HL-60/S4 (cell line): ENCODE data around the gene ARNT2.

Source experiments
- in situ Hi-C: fragments of 300-500 bp; cut with MboI; formaldehyde crosslinking; loops from 2 replicates; pipeline ENCODE4 v1.14.3; 2022; ENCODE audit warnings: low sequenced_read_pairs

ARNT2 gene

DNA sequence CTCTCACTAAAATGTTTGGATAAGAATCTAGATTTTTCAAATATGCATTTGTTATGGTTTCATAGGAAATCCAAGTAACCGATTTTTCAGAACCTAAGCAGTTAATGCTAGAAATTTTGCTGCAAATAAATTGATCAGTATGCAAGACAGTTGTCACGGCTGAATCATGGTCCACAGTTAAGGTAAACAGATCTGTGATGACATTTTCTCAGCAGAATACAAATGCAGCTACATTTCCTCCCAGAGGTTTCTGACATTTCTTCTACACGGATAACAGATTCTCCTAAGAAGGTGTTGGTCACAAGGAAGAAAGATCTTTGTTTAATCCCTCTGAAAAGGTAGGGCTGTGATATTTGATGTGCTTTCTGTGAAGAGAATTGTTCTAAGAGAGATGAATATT, 36.9 kb downstream of the ARNT2 start:
- in situ Hi-C loops = no loop called here

DNA sequence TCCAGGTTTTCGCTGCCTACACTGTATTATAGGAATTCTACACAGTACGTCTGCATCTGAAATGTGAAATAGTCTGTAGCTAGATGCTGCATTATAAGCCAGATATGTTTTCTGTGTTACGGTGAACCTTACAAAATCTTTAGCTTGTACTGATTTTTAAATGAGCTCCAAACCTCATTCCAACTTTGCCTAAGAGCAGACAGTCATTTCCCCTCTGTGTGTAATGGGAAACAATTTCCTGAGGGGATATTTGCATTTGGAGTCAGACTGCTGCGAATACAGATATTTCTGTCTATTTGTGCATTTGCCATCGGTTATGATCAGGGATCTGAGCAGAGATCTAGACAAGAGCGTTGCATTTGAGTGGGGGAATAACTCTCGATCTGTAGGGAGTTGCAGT, 37.5 kb downstream of the ARNT2 start:
- in situ Hi-C loops = no loop called here

DNA sequence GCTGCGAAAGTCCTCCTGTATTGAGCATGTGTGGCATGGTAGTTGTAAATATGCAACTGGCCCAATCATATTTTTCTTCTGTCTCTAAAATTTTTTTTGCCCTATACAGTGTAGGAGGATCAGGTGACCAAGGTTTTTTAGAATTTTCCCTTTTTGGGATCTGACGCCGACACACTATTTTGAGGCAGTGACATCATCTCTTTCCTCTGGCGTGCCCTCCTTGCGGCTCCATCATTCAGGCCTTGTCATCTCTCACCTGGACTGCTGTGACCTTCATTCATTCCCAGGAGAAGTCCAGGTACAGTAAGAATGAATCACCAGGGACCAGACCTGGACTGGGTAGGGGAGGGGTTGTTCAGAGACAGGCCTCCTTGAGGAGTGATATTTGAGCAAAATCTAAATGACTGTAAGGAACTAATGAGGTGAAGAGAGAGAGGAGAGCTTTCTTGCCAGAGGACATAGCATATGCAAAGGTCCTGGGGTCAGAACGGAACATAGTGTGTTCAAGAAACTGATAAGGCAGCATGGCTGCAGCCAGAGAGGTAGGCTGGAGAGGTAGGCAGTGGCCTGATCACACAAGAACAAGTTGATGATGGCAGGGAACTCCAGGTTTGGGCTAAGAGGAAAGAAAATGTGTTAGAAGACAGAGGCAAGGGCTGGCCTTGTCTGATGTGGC, 38.7 kb downstream of the ARNT2 start:
- in situ Hi-C loops = no loop called here

DNA sequence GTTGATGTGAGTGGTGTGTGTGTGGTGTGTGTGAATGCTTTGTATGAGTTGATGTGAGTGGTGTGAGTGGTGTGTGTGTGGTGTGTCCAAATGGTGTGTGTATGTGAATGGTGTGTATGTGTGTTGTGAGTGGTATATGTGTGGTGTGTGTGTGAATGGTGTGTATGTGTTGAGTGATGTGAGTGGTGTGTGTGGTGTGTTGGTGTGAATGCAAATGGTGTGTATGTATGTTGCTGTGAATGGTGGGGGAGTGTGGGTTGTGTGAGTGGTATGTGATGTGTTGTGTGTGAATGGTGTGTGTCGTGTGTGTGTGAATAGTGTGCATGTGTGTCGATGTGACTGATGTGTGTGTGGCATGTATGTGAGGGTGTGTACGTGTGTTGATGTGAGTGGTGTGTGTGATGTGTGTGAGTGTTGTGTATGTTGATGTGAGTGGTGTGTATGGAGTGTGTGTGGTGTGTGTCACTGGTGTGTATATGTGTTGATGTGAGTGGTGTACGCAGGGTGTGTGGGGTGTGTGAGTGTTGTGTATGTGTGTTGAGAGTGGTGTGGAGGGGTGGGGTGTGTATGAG, 40.6 kb downstream of the ARNT2 start:
- in situ Hi-C loops = no loop called here

DNA sequence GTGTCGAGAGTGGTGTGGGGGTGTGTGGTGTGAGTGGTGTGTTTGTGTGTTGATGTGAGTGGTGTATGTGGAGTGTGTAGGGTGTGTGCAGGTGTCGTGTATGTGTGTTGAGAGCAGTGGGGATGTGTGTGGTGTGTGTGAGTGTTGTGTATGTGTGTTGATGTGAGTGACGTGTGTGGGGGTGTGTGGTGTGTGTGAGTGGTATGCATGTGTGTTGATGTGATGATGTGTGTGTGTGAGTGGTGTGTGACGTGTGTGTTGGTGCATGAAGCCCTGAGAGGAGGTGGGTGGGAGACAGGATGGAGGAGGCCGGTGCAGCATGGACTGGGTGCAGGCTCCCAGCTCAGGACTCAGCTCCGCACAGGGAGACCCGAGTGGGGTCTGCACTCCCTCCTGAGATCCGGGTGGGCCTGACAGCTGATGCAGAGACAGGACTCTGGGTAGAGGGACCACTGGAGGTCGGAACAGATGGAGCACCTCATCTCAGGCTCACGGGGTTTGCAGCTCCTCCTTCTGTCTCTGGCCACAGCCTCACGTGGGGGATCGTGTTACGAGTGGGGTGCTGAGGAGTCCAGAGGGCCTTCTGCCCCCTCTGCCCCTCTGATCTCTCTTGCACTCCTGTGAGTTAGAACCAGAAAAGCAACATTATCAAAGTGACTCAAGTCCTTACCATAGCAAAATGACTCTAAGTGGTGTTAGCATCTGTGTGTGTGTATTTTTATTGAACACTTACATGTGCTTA, 41.3 kb downstream of the ARNT2 start:
- in situ Hi-C loops = no loop called here

DNA sequence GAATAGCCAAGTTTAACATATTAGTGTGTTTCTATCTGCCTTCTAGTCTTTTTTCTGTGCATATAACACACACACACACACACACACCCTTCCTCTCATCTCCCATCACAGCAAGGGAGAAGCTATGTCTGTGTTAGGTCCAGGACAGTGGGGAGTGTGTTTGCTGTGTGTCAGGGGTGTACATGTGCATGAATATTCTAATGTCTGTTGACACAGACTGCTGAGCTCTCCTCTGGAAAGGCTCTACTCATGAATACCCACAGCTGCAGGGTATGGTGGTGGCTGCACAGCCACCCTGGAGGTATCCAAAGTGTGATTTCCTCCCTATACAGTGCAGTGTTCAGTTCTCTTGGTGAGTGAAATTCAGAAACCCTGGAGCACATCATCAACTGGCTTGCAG, 42.9 kb downstream of the ARNT2 start:
- in situ Hi-C loops = no loop called here

DNA sequence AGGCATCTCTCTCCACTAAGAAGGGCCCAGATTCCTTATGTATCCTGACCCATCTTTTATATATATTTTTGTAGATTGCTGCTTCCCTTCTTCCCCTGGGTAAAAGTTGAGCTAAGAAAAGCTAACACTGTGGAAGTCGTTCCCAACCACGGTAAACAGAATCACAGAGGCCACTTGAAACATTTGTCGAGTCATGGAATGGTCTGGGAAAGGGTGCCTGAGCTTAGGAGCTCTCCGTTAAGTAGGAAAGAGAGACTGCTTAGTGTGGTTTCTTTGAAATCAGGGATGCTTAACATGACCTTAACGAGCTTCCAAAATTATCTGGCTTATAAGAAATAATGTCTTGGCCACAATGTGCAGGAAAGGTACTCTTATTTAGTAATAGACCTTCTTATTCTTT, 45.6 kb downstream of the ARNT2 start:
- in situ Hi-C loops = loop anchor here (10.0 to 25.0 kb wide), 3 partner anchors 312 to 812 kb away; no protein-coding TSS in a partner anchor

DNA sequence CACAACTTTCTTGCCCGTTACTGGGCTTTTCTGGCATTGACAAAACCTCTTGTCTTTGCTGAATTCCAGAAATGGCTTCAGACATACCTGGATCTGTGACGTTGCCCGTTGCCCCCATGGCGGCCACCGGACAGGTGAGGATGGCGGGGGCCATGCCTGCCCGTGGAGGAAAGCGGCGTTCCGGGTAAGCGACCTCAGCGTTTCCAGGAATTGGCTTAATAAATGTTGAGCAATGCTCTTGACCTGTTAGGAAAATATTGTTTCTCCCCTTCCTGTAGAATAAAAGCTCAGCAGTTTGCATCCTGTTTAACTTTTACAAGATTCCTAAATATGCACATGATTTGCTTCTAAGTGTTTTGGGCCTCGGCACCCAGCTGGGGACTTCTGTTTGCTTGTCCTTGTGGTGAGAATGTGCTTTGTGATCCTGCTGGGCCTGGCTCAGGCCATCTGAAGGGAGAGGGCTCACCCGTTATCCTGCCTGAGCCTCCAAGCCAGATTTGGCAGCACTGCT, 46.7 kb downstream of the ARNT2 start:
- in situ Hi-C loops = loop anchor here (10.0 to 25.0 kb wide), 3 partner anchors 311 to 811 kb away; no protein-coding TSS in a partner anchor

DNA sequence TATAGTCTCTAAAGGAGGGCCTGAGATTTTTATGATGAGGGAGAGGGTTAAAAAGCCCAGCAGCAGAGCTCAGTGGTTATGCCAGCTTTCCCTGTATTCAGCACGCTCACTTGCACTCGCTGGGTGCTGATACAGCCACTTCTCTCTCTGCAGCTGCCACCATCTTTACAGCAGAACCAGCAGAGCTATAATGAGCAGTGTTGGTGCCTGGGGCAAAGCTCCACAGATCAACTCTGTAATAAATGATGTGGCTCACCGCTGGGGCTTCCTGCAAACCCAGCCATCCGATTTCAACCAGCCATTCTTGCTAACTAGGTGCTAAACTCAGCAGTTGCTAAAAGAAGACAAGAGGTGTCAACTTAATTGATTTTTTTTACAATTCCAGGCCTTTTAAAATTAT, 48.0 kb downstream of the ARNT2 start:
- in situ Hi-C loops = loop anchor here (10.0 to 25.0 kb wide), 3 partner anchors 310 to 810 kb away; no protein-coding TSS in a partner anchor

DNA sequence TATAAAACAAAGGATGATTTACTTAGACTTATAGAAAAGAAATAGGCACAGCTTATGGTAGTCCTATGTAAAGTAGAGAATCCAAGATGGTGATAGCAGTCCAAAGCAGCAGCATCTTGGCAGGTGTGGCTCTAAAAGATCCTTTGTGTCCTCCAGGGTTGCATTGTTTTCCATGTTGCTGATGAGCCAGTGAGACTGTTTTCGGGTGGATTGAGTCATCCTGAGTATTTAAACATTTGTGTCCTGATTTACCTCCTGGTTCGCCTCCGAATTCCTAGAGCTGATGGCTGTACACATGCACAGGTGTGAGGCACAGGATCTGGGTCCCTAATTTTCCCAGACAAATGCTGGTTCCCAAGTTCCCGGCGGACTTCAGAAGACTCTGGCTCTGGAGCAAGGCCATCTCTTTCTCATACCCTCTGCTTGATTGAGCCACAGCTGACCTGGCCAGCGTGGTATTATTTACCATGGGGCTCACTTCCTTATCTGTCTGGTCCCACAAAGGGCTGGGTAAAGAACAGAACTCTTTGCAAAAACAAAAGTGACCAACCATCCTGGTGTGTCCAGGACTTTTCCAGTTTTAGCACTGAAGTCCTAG, 51.0 kb downstream of the ARNT2 start:
- in situ Hi-C loops = loop anchor here (10.0 to 25.0 kb wide), 3 partner anchors 307 to 807 kb away; no protein-coding TSS in a partner anchor

DNA sequence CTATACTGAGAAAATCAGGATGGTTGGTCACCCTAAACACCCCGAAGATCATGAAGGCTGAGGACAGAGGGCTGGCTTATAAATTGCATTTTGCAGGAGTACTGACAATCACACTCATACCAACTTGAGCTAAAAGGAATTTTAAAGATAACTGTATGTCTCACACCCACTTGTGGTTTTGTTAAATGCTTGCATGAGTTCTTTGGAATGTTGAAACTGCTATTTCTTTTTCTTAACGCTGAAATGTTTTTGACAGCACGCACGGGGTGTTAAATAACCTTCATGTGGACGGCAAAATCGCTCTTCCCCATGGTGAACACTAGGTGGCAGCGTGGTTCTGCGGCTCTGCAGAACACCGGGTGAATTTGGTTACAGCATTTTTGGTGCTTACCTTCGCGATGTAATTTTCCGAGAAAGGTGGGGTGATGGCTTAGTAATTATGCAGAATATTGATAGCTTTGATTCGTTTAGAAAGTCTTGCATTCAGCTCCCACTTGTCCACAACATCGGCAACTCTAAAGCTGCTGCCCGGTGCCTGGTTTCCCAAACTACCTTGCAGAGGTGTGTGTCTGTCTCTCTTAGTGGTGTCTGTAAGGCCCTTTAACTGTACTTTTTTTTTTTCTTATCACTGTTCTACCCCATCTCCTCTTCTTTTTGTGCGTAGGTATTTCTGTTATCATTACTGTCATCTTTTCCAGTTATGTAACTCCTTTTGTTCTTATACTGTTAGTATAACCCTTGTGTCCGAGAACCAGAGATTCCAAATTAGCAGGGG, 51.7 kb downstream of the ARNT2 start:
- in situ Hi-C loops = loop anchor here (10.0 to 25.0 kb wide), 3 partner anchors 306 to 806 kb away; no protein-coding TSS in a partner anchor

DNA sequence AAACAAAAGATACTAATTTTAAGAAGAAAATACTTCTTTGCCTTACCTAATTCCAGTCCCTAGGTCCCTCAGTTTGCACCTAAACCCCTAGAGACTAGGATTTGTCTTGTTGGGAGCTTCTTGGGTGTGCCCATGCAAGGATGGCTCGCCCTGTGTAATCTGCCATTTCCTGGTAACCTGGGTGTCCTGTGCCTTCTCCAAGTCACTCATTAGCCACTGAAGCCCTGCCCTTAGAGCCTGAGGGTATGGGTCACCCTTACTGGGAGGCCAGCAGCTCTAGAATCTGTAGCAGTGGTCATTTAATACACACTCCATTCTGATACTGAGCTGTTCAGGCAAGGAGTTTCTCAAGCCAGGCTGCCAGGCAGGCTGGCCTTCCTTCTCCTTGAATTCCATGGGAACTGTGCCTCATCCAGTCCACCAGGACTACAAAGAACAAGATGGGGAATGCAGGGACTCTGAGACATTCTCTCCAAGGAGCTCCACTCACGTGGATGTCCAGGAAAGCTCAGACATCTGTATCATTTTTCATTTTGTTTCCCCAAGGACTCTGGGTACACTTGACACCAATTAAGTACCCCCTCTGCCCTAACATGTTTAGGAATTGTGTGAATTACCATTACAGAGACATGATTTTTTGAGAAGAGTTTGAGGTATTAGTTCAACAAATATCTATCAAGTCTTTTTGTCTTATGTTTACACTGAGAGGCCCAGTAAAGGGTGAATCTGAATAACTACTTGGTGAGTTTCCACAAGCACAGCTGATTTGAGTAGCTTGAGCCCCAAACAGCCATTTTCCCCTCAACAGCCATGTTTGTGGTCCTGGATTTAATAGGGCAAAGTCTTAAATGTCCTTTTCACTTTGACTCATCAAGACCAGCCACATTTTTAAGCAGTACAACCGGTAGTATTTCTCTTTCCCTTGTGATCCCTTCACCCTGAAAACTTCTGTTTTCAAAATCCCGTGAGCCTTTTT, 52.6 kb downstream of the ARNT2 start:
- in situ Hi-C loops = loop anchor here (10.0 to 25.0 kb wide), 3 partner anchors 305 to 805 kb away; no protein-coding TSS in a partner anchor

DNA sequence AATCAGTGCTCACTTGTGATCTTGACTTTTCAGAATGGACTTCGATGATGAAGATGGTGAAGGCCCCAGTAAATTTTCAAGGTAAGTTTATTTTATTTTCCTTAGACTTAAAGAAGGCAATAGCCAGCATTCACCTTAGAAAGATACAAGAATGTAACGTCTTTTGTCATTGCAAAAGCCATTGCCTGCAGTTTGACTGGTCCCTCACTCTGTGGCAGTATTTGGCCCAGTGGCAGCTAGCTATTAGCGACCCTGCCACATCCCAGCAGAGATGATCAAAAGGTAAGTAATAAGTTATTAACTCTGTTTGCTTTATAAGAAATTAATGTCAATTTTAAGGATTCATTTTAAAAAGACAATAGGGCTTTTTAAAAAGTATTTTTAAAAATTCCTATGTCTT, 53.7 kb downstream of the ARNT2 start:
- in situ Hi-C loops = loop anchor here (10.0 to 25.0 kb wide), 3 partner anchors 304 to 804 kb away; no protein-coding TSS in a partner anchor

DNA sequence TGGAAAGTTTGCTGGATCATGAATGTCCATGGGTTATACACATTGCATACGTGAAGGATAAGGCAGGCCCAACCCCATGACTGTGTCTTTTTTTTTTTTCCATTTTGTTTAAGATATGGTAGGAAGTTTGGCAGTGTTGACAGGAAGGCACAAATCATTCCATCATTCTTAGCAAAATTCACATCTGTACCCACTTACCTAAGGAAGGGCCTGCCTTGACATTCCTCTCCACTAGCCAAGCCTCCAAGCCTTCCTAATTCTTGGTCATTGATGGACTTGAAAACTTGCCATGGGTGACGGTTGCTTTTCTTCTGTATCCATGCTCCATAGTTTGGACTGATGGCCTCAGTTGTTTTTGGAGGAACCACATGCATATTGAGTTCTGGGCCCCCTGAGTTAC, 54.4 kb downstream of the ARNT2 start:
- in situ Hi-C loops = loop anchor here (10.0 to 25.0 kb wide), 3 partner anchors 304 to 804 kb away; no protein-coding TSS in a partner anchor

DNA sequence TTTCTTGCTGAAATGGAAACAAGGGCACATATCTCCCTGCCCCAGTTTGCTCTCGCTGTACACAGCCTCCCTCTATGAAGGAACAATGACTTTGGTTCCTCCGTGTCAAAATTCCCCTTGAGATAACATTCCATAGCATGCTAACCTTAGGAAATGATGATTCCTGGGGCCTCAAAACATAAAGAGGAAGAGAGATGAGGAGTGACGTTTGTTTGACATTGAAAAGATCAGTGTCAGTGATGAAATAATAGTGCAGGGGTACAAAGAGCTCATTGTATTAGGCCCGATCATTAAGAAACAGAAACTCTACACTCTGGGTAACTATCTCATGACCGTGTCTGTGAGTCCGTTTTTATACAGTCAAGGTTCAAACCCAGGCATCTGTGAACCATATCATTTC, 55.2 kb downstream of the ARNT2 start:
- in situ Hi-C loops = loop anchor here (10.0 to 25.0 kb wide), 3 partner anchors 303 to 803 kb away; no protein-coding TSS in a partner anchor

DNA sequence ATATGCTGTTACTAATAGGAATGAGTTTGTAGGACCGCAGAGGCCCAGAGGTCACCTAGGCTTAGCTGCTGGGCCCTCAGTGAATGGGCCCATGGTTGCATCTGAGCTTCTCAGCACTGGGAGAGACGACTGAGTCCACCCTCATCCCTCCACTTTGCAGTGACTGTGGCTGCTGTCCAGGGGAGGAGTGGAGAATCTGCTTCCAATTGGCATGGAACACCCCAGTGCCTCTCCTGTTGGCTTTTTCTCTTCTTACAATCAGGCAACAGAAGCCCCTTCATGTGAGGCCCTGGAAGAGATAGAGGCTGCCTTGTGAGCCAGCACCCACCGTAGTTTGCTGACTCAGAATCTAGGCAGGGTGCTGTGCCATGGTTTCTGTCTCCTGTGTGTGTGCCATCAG, 55.6 kb downstream of the ARNT2 start:
- in situ Hi-C loops = loop anchor here (10.0 to 25.0 kb wide), 3 partner anchors 302 to 802 kb away; no protein-coding TSS in a partner anchor

DNA sequence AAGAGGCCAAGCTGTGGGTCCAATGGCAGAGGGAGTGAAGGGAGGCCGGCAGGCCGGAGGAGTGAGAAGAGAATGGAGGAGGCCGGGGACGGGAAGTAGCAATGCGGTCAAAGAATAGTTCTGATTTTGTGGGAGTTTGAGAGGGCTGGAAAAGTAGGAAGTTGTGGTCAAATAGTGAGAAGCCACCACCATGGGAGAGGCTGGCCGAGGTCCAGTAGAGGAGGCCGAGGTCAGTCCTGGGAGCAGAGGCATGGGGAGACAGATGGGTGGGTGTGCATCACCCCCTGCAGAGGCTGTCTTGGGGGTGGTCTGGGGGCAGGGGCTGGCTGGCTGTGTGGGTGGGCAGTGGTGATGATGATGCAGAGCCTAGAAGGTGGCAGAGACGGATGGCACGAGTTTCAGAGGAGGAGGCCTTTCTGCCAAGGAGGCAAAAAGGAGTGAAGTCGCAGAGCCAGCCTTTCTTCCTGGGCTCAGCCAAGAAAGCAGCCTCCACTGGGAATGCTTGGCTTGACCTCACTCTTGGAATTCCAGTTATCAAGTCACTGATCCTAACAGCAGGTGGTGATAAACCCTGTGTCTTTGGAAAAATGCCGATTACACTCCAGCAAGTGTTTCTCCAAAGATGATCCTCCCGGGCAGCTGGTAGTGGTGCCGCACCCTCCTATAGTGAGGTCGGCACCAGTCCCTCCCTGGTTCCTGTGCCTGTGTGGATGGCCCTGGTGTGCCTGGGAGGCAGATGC, 57.3 kb downstream of the ARNT2 start:
- in situ Hi-C loops = loop anchor here (25.0 kb wide), 2 partner anchors 301 to 801 kb away; no protein-coding TSS in a partner anchor

DNA sequence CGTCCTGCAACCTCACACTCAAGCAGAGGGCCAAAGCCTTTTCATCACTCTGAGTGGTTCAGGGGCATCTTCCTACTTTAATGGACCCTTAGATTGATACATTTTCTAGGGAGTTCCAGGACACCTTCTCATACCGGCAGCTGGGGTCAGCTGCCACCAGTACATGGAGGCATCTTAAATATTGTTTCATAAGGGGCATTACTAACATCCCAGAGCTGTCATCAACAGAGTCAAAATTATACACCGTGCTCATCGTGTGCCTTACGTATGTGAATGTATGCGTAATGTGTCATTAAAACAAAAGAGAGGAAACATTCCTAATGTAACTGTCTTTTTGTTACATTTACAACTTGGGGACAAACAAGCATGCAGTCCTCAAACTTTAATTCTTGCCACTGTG, 57.9 kb downstream of the ARNT2 start:
- in situ Hi-C loops = loop anchor here (25.0 kb wide), 2 partner anchors 300 to 800 kb away; no protein-coding TSS in a partner anchor
